GM12891 (cell line): ENCODE results near the gene UGT1A8.

Experiments used
- PAX5 ChIP-seq: IDR thresholded peaks from 2 replicates; pipeline ENCODE4 v1.6.1; 2011; ENCODE audit warnings: low read length, moderate library complexity, mild to moderate bottlenecking; ENCODE audit not compliant: insufficient read depth, severe bottlenecking
- POLR2A ChIP-seq: IDR thresholded peaks from 2 replicates; pipeline ENCODE4 v1.6.1; 2011; ENCODE audit warnings: low read depth, low read length, control low read depth
- POLR2AphosphoS5 ChIP-seq: IDR thresholded peaks from 2 replicates; pipeline ENCODE4 v1.6.1; 2011; ENCODE audit warnings: low read depth, low read length, control low read depth
- POU2F2 ChIP-seq: IDR thresholded peaks from 2 replicates; pipeline ENCODE4 v1.6.1; 2011; ENCODE audit warnings: low read depth, mild to moderate bottlenecking, control low read depth, low read length, moderate library complexity
- SPI1 ChIP-seq: IDR thresholded peaks from 2 replicates; pipeline ENCODE4 v1.6.1; 2011; ENCODE audit warnings: low read depth, low read length, control low read depth
- TAF1 ChIP-seq: IDR thresholded peaks from 2 replicates; pipeline ENCODE4 v1.6.1; 2011; ENCODE audit warnings: low read depth, low read length, control low read depth

DNA sequence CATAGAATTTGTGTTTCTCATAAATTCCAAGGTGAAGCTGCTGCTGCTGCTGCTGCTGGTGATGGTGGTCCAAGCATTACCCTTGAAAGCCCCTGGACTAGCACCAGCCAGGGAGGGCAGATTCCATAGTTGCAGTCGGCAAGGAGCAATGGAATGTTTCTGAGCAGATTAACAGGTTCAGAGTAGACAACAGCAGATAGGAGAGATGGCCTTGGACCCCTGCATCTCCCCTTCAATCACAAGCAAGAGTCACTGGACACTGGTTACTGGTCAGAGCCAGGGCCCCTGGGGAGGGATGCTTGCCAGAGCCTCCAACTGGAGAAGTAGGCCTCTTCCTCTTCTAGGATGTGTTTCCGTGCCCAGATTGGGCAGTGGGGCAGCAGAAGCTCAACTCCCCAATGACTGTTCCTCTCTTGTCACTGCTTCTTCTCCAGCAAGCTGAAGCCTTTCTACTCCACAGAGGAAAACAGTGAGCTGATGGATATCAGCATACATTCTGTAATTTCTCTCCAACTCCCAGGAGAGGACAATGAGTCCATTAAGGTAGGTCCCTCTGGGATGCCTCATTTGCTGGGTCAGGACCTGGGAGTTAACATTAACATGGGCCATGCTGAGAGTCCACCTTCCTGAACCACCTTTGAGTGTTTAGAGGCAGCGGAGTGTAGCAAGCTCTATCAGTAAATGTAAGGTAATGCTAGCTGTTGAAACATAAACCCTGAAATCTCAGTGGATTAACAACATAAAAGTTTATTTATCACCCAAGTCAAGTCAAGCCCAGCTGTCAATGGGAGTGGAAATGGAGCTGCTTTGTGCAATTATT lies 196.0 kb downstream of the UGT1A8 start:
- no peak for TF ChIP-seq POLR2AphosphoS5
- no peak for TF ChIP-seq POLR2A
- no peak for TF ChIP-seq SPI1
- no peak for TF ChIP-seq TAF1
- TF ChIP-seq POU2F2 = no peak
- no peak for TF ChIP-seq PAX5
